Chondrocyte (in vitro differentiated cells): Measurements from ENCODE around the gene BBS1. TPM values are rescaled to one million over a fixed set of nuclear protein-coding genes. Genes with fewer than 3 reads are reported as not detected.
A peak's percentile ranks its signal among the peaks of the same experiment; 100 is the strongest.

Experiments used
- DNase-seq: peaks from one replicate; pipeline ENCODE4 v3.0.0; 2021; ENCODE audit warnings: mixed read lengths, low spot score
- H3K27ac Mint-ChIP-seq: one replicate; pipeline ENCODE4 v1.8.0; 2021; ENCODE audit warnings: mild to moderate bottlenecking, moderate library complexity, mixed read lengths; ENCODE audit not compliant: unreplicated experiment
- H3K27me3 Mint-ChIP-seq: 2 replicates; pipeline ENCODE4 v1.8.0; 2021; ENCODE audit warnings: low read depth, mixed read lengths
- H3K36me3 Mint-ChIP-seq: 2 replicates; pipeline ENCODE4 v1.8.0; 2021; ENCODE audit warnings: low read depth, mixed read lengths
- H3K4me1 Mint-ChIP-seq: 2 replicates; pipeline ENCODE4 v1.8.0; 2021; ENCODE audit warnings: low read depth, mild to moderate bottlenecking, mixed read lengths
- H3K4me3 Mint-ChIP-seq: one replicate; pipeline ENCODE4 v1.8.0; 2021; ENCODE audit warnings: mild to moderate bottlenecking, moderate library complexity, mixed read lengths; ENCODE audit not compliant: unreplicated experiment
- H3K9me3 Mint-ChIP-seq: 2 replicates; pipeline ENCODE4 v1.8.0; 2021; ENCODE audit warnings: low read depth, mixed read lengths
- total RNA-seq: library from RNA; stranded (reverse); gene quantifications from 3 replicates; pipeline ENCODE4 v1.2.1, GENCODE V29; 2021
- TF ChIP-seq, protein P1 (sequence below): fragments of 200-600 bp; sonication (generic); IDR thresholded peaks from 2 replicates; pipeline ENCODE4 v1.5.0; 2021; ENCODE audit warnings: antibody characterized with exemption, mild to moderate bottlenecking, moderate library complexity

The BBS1 gene
- total RNA-seq, 1 donor from 2014 or later, result 20.6 TPM

DNA sequence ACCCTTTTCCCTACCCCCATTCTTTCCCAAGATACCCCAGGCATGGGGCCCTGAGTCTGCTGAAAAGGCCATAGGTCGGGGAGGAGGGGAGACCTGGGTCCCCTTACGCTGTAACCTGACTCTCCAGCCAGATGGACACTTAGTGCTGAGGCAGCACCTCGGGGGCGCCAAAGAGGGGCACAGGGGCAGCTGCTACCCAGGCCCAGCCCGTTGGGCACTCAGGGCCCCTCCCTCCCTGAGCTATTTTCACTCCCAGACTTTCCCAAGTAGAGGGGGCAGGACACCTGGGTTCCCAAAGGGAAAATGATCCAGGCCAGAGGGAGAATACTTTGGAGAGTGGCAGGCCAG, 37.2 kb downstream of the BBS1 start:
- Mint-ChIP-seq H3K27ac (no peak overlapping the region), H3K4me3 (no peak overlapping the region), H3K4me1 (peaks cover 23% of the 10 kb centered on the region), H3K27me3 (no peaks in the 10 kb centered on the region), H3K36me3 (peaks cover 5% of the 10 kb centered on the region), H3K9me3 (no peaks in the 10 kb centered on the region)
- TF ChIP-seq, protein P1, sequence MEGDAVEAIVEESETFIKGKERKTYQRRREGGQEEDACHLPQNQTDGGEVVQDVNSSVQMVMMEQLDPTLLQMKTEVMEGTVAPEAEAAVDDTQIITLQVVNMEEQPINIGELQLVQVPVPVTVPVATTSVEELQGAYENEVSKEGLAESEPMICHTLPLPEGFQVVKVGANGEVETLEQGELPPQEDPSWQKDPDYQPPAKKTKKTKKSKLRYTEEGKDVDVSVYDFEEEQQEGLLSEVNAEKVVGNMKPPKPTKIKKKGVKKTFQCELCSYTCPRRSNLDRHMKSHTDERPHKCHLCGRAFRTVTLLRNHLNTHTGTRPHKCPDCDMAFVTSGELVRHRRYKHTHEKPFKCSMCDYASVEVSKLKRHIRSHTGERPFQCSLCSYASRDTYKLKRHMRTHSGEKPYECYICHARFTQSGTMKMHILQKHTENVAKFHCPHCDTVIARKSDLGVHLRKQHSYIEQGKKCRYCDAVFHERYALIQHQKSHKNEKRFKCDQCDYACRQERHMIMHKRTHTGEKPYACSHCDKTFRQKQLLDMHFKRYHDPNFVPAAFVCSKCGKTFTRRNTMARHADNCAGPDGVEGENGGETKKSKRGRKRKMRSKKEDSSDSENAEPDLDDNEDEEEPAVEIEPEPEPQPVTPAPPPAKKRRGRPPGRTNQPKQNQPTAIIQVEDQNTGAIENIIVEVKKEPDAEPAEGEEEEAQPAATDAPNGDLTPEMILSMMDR, result no peak
- DNase-seq, result no peak

DNA sequence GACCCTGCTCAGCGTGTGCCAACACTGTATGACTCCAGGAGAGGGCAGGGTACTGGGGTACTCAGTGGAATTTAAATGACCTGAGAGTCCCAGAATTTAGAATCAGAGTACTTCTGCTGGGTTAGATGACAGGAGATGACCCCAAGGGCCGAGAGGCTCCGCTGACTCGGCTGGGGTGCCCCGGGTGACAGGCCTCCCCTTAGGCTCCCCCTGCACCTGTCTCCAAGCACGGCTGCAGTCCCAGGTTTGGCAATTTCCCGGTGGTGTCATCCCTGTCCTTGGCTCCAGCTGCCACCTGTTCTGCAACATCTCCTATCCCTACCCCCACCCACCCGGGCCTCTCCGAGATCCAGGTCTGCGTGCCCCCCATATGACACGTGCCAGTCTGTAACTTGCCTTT, 37.6 kb downstream of the BBS1 start:
- no peak overlapping the region for H3K27ac Mint-ChIP-seq
- TF ChIP-seq, protein P1, result no peak
- no peaks in the 10 kb centered on the region for H3K27me3 Mint-ChIP-seq
- no peaks in the 10 kb centered on the region for H3K9me3 Mint-ChIP-seq
- peaks cover 22% of the 10 kb centered on the region for H3K4me1 Mint-ChIP-seq
- no peak overlapping the region for H3K4me3 Mint-ChIP-seq
- DNase-seq, result no peak
- H3K36me3 Mint-ChIP-seq, result peaks cover 2% of the 10 kb centered on the region

DNA sequence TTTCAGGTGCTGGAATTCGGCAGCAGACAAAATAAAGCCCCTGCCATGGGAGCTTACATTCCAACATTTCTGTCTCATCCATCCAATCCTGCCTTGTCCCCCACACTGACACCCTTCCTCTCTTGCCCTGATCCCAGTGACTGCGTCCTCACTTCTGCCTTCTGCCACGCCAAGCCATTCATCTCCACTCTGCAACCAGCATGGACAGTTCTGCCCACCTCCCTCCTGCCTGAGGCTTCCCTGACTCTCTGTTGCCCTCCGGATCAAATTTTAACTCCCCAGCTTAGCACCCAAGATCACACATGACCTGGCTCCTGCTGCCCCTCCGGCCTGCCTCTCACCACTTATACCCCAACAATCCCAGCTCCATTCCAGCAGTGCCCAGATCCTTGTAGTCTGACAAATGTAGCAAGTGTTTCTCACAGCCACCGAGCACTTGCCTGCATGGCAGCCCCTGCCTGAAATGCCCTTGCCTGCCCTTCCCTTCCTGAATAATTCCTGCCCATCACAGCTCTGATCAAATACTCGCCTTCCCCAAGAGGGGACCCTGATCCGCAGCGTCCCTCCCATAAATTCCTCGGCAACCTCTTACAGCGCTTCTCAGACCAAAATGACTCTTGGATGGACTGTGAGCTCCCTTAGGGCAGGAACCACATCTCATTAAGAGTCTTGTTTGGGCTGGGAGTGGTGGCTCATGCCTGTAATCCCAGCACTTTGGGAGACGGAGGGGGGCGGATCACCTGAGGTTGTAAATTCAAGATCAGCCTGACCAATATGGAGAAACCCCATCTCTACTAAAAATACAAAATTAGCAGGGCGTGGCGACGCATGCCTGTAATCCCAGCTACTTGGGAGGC, 38.6 kb downstream of the BBS1 start:
- TF ChIP-seq, protein P1, result no peak
- Mint-ChIP-seq H3K27me3 (no peaks in the 10 kb centered on the region), H3K9me3 (no peaks in the 10 kb centered on the region), H3K36me3 (no peaks in the 10 kb centered on the region), H3K4me3 (no peak overlapping the region), H3K27ac (no peak overlapping the region), H3K4me1 (peaks cover 15% of the 10 kb centered on the region)
- DNase-seq, result no peak

DNA sequence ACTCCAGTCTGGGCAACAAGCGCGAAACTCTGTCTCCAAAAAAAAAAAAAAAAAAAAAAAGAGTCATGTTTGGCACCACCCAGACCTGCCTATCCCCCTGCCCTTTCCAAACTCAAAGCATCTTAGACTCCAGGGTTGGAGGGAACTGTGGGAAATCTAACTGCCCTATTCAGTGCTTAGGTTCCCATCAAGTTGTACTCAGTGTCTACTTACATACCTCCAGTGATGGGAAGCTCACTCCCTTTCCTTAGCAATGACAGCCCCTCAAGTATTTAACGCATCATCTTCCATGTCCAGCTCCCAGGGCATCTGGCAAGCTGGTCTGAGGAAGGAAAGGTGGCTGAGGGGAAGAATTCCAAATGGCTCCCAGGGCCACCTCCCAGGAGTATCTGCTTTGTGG, 39.3 kb downstream of the BBS1 start:
- Mint-ChIP-seq H3K9me3 (no peaks in the 10 kb centered on the region), H3K36me3 (no peaks in the 10 kb centered on the region), H3K4me3 (no peak overlapping the region), H3K4me1 (peaks cover 11% of the 10 kb centered on the region), H3K27ac (peak overlapping the region; percentile 32), H3K27me3 (no peaks in the 10 kb centered on the region)
- DNase-seq, result no peak
- TF ChIP-seq, protein P1, result no peak

DNA sequence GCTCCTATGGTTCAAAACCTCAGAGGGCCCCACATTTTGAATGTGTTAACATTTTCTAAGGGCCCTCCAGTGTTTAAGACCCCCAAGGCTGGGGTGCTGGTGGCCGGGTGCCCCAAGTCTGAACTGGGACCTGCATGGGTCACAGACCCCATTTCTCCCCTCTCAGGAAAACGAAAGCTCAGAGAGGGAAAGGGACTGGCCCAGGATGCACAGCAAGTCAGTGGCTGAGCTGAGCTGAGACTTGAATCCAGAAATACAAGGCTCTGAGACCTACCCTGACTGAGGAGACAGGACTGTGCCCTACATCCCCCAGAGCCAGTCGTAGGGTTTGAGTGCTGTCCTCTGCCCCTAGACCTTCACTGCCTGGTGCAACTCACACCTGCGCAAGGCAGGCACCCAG, 40.5 kb downstream of the BBS1 start:
- H3K36me3 Mint-ChIP-seq, result no peaks in the 10 kb centered on the region
- DNase-seq, result no peak
- H3K4me1 Mint-ChIP-seq, result peaks cover 6% of the 10 kb centered on the region
- H3K4me3 Mint-ChIP-seq, result no peak overlapping the region
- TF ChIP-seq, protein P1, result no peak
- no peak overlapping the region for H3K27ac Mint-ChIP-seq
- H3K9me3 Mint-ChIP-seq, result no peaks in the 10 kb centered on the region
- no peaks in the 10 kb centered on the region for H3K27me3 Mint-ChIP-seq
